ENCODE data around the gene EIF2S1. TPM values are rescaled to one million over a fixed set of nuclear protein-coding genes. Genes with fewer than 3 reads are reported as not detected.

The EIF2S1 gene
- total RNA-seq, 1 experiment from 2014 or later: 165 TPM

- no peak overlapping the region for H4K91ac ChIP-seq (ENCODE audit: insufficient read length, low read depth, low read length)
- H3K56ac ChIP-seq (ENCODE audit: insufficient read length, low read depth, low read length): no peak overlapping the region
- H2BK15ac ChIP-seq (ENCODE audit: low read depth, low read length): no peak overlapping the region
- H3K27me3 Mint-ChIP-seq (ENCODE audit: low read depth): no peaks in the 10 kb centered on the region; the same call in 1 of the 2 replicates
- H4K20me1 ChIP-seq (ENCODE audit: control insufficient read depth, insufficient read depth, insufficient read length): no peaks in the 10 kb centered on the region
- H2BK20ac ChIP-seq (ENCODE audit: low read depth, low read length, poor library complexity, severe bottlenecking): no peak overlapping the region
- no peak overlapping the region for H2AFZ ChIP-seq (ENCODE audit: low read length)
- H3K18ac ChIP-seq (ENCODE audit: insufficient read length, low read depth, low read length): no peak overlapping the region
- no peak overlapping the region for H2BK5ac ChIP-seq (ENCODE audit: insufficient read length, low read length)
- TF ChIP-seq CTCF (conservative IDR thresholded peaks at IDR 0.05): no peak
- no peak overlapping the region for H3K27ac ChIP-seq (ENCODE audit: insufficient read length, low read depth, low read length)
- H2BK120ac ChIP-seq (ENCODE audit: low read depth, low read length, poor library complexity, severe bottlenecking): no peak overlapping the region
- H3K4me3 Mint-ChIP-seq: no peak overlapping the region
- H3K79me2 ChIP-seq (ENCODE audit: insufficient read depth, low read length): no peaks in the 10 kb centered on the region
- no peak overlapping the region for H3K9ac ChIP-seq (ENCODE audit: extremely low read depth, insufficient read length, low read length)
- no peak overlapping the region for H3K23ac ChIP-seq (ENCODE audit: insufficient read length, low read depth, low read length)
- WGBS (ENCODE audit: extremely low coverage, insufficient read length, low lambda C conversion rate): no CpG with 5 or more reads among the region's 2 CpGs
- no peak for DNase-seq
- H3K4ac ChIP-seq (ENCODE audit: low read depth, low read length): no peak overlapping the region
- no peaks in the 10 kb centered on the region for H3K9me3 ChIP-seq (ENCODE audit: control insufficient read depth, low read depth, low read length)
- no peak overlapping the region; a peak in 1 of 7 replicates for H3K27ac Mint-ChIP-seq
- H3K4me2 ChIP-seq (ENCODE audit: insufficient read depth, insufficient read length, low read length): no peak overlapping the region
- no peaks in the 10 kb centered on the region for H3K9me3 Mint-ChIP-seq
- no peaks in the 10 kb centered on the region for H3K36me3 Mint-ChIP-seq (ENCODE audit: insufficient read depth in 1 of 3, low read depth in 3 of 3)
- H2AK5ac ChIP-seq (ENCODE audit: insufficient read length, low read length): no peak overlapping the region
- H3T11ph ChIP-seq (ENCODE audit: low read length): no peak overlapping the region
- H3K14ac ChIP-seq (ENCODE audit: insufficient read depth, low read length): no peak overlapping the region
- H4K8ac ChIP-seq (replicated peaks; ENCODE audit: insufficient read length, low read depth, low read length): no peak overlapping the region
- H3K4me1 ChIP-seq (ENCODE audit: insufficient read depth, low read length): no peaks in the 10 kb centered on the region
- no peak overlapping the region for H4K5ac ChIP-seq (ENCODE audit: insufficient read length, low read depth, low read length)
- no peaks in the 10 kb centered on the region for H3K23me2 ChIP-seq (ENCODE audit: insufficient read length, low read depth, low read length, poor library complexity, severe bottlenecking)
- no peaks in the 10 kb centered on the region for H3K4me1 Mint-ChIP-seq
- no peaks in the 10 kb centered on the region for H3K79me1 ChIP-seq (ENCODE audit: insufficient read depth, low read depth, low read length, poor library complexity, severe bottlenecking)
- no peak overlapping the region for H2BK12ac ChIP-seq (ENCODE audit: insufficient read length, low read depth, low read length)
- H3K27me3 ChIP-seq (ENCODE audit: insufficient read depth, low read length): no peaks in the 10 kb centered on the region; the same call in 1 of the 2 replicates
These were observed 56.7 kb downstream of the EIF2S1 start for GRCh38 chr14:67416810-67417209.
